ENCODE measurements around the gene JAM2. TPM values are rescaled to one million over a fixed set of nuclear protein-coding genes. Genes with fewer than 3 reads are reported as not detected.

JAM2 gene
- total RNA-seq, 2 donors from 2014 or later = 3.7 to 9.5 TPM

DNA sequence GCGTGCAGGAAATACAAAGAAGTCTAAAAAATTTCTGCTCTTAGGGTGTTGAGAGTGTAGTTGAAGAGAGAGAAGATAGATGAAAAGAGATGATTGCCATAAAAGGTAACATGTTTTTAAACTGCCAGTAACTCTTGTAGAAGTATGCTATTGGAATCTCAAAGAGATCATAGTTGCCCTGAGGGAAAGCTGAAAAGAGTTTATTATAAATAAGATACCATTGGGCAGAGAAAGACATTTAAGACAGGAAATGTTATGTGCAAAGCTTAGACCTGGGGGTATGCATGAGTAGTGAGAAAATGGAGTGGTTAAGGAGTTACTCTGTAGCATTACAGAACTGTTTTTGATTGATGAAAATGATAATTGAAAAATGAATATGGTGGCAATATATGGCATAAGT lies 113.4 kb downstream of the JAM2 start:
- Histone ChIP-seq H3K4me1 (no peaks in the 10 kb centered on the region), H3K9me3 (no peaks in the 10 kb centered on the region), H3K4me3 (no peak overlapping the region), H3K36me3 (peaks cover 3% of the 10 kb centered on the region), H3K27me3 (no peaks in the 10 kb centered on the region), H3K27ac (no peak overlapping the region), H3K9ac (ENCODE audit: low read depth in 2 of 2, low read length in 2 of 2) (no peak overlapping the region)
- TF ChIP-seq CTCF (IDR thresholded peaks at IDR 0.05) = no peak
- intact Hi-C loops (cut with DNase I) = no loop called here
- no peak for DNase-seq

- Histone ChIP-seq H3K27ac (no peak overlapping the region), H3K36me3 (no peaks in the 10 kb centered on the region), H3K27me3 (no peaks in the 10 kb centered on the region), H3K9me3 (no peaks in the 10 kb centered on the region), H3K9ac (ENCODE audit: low read depth in 2 of 2, low read length in 2 of 2) (no peak overlapping the region), H3K4me1 (no peaks in the 10 kb centered on the region), H3K4me3 (no peak overlapping the region)
- TF ChIP-seq CTCF (IDR thresholded peaks at IDR 0.05) = no peak
- DNase-seq = no peak
- intact Hi-C loops (cut with DNase I) = no loop called here
Measured at GRCh38 chr21:25756190-25756932, 117.3 kb downstream of the JAM2 start.

GRCh38 chr21:25757531-25757930 lies 118.5 kb downstream of the JAM2 start:
- no peak for TF ChIP-seq CTCF (IDR thresholded peaks at IDR 0.05)
- no peak overlapping the region for H3K4me3 ChIP-seq
- H3K9me3 ChIP-seq = no peaks in the 10 kb centered on the region
- H3K27me3 ChIP-seq = no peaks in the 10 kb centered on the region
- DNase-seq = no peak
- no peaks in the 10 kb centered on the region for H3K4me1 ChIP-seq
- H3K27ac ChIP-seq = no peak overlapping the region
- no peaks in the 10 kb centered on the region for H3K36me3 ChIP-seq
- intact Hi-C loops (cut with DNase I) = no loop called here
- H3K9ac ChIP-seq (ENCODE audit: low read depth in 2 of 2, low read length in 2 of 2) = no peak overlapping the region

GRCh38 chr21:25759573-25759972 lies 120.5 kb downstream of the JAM2 start:
- Histone ChIP-seq H3K27ac (no peak overlapping the region), H3K9me3 (no peaks in the 10 kb centered on the region), H3K4me3 (no peak overlapping the region), H3K27me3 (no peaks in the 10 kb centered on the region), H3K9ac (ENCODE audit: low read depth in 2 of 2, low read length in 2 of 2) (no peak overlapping the region), H3K4me1 (no peaks in the 10 kb centered on the region), H3K36me3 (no peaks in the 10 kb centered on the region)
- intact Hi-C loops (cut with DNase I) = no loop called here
- no peak for TF ChIP-seq CTCF (IDR thresholded peaks at IDR 0.05)
- DNase-seq = no peak

DNA sequence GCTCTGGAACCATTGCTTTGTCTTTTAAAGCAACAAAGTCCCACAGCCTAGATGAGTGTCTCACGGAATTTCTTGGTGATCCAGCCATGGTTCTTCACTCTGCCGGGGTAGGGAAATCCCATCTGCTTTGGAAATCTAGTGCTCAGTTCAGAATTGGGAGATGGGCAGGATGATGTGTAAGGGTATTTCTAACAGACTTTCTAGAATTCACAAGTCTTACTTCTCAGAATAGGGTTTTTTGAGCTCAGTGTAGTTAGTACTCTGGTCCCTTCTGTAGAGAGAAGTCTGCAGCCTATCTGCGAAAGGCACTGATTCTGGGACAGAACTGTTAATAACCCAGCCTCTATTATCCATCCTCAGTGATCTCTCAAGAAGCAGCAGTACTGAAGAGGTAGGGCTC lies 121.0 kb downstream of the JAM2 start:
- H3K9ac ChIP-seq (ENCODE audit: low read depth in 2 of 2, low read length in 2 of 2) = no peak overlapping the region
- no peak for TF ChIP-seq CTCF (IDR thresholded peaks at IDR 0.05)
- no peak for DNase-seq
- no peaks in the 10 kb centered on the region for H3K9me3 ChIP-seq
- intact Hi-C loops (cut with DNase I) = no loop called here
- H3K36me3 ChIP-seq = no peaks in the 10 kb centered on the region
- no peaks in the 10 kb centered on the region for H3K4me1 ChIP-seq
- no peak overlapping the region for H3K4me3 ChIP-seq
- no peaks in the 10 kb centered on the region for H3K27me3 ChIP-seq
- no peak overlapping the region for H3K27ac ChIP-seq
